RKO (cell line): ENCODE data around the gene XIRP1.
"Not testable (repeated sequence)": the region's sequence is repeated elsewhere in the genome, so short reads cannot be mapped to it uniquely, and the experiment has no call there.

Experiments
- DNase-seq: peaks from one replicate; pipeline ENCODE4 v3.0.0-alpha.2; 2016; ENCODE audit warnings: low spot score

The XIRP1 gene

GRCh38 chr3:39185959-39186691 lies 6.3 kb downstream of the XIRP1 start:
- no peak for DNase-seq

GRCh38 chr3:39185326-39185958 lies 7.0 kb downstream of the XIRP1 start:
- no peak for DNase-seq

GRCh38 chr3:39184968-39185285 lies 7.5 kb downstream of the XIRP1 start:
- DNase-seq: no peak

- no peak for DNase-seq
Measured at GRCh38 chr3:39184081-39184967, 8.1 kb downstream of the XIRP1 start.

- no peak for DNase-seq
Measured at GRCh38 chr3:39183211-39184080, 8.9 kb downstream of the XIRP1 start.

GRCh38 chr3:39181408-39182335 lies 10.7 kb downstream of the XIRP1 start:
- DNase-seq: no peak

- DNase-seq: peak; percentile 86
Measured at GRCh38 chr3:39180546-39181346, 11.6 kb downstream of the XIRP1 start.

- peak; percentile 16 for DNase-seq
Measured at GRCh38 chr3:39180183-39180545, 12.2 kb downstream of the XIRP1 start.

- DNase-seq: peak; percentile 71
Measured at GRCh38 chr3:39178553-39178952, 13.8 kb downstream of the XIRP1 start.

GRCh38 chr3:39177708-39178332 lies 14.6 kb downstream of the XIRP1 start:
- peak; percentile 95 for DNase-seq

GRCh38 chr3:39176025-39176714 lies 16.2 kb downstream of the XIRP1 start:
- no peak for DNase-seq

GRCh38 chr3:39173318-39174125 lies 18.9 kb downstream of the XIRP1 start:
- no peak for DNase-seq

GRCh38 chr3:39171860-39172259 lies 20.5 kb downstream of the XIRP1 start:
- no peak for DNase-seq

- not testable (repeated sequence) for DNase-seq
Measured at GRCh38 chr3:39170877-39171276, 21.5 kb downstream of the XIRP1 start.

GRCh38 chr3:39170461-39170860 lies 21.9 kb downstream of the XIRP1 start:
- no peak for DNase-seq

- no peak for DNase-seq
Measured at GRCh38 chr3:39169712-39170111, 22.7 kb downstream of the XIRP1 start.

GRCh38 chr3:39168156-39168780 lies 24.1 kb downstream of the XIRP1 start:
- no peak for DNase-seq
